Right lobe of liver (tissue), 6 donors: Measurements from ENCODE around the gene HOXA9. TPM values are rescaled to one million over a fixed set of nuclear protein-coding genes. Genes with fewer than 3 reads are reported as not detected.

Experiments
- ATAC-seq, 4 donors: fragments of 200-7000 bp; cut with Tn5 transposase; one replicate each; pipeline ENCODE4 v1.9.1; 2020; ENCODE audit warnings: mild to moderate bottlenecking in 4 of 4, moderate library complexity in 4 of 4
- DNase-seq, 3 donors: peaks; one replicate each; pipeline ENCODE4 v3.0.0-alpha.2; 2020
- H3K27ac ChIP-seq, 3 donors: fragments of 200-600 bp; one replicate each; pipeline ENCODE4 v1.8.0; 2022
- H3K27me3 ChIP-seq, 2 donors: fragments of 200-600 bp; one replicate each; pipeline ENCODE4 v1.8.0; 2022
- H3K36me3 ChIP-seq, 4 donors: fragments of 200-600 bp; sonication (generic) in 1 of 4; one replicate each; pipeline versions ENCODE4 v1.5.1 to v1.8.0; 2017 to 2022; ENCODE audit warnings: control low read depth in 1 of 4
- H3K4me1 ChIP-seq, 4 donors: fragments of 200-600 bp; sonication (generic) in 1 of 4; one replicate each; pipeline versions ENCODE4 v1.5.1 to v1.8.0; 2017 to 2022; ENCODE audit warnings: control low read depth in 1 of 4
- H3K4me3 ChIP-seq, 3 donors: fragments of 200-600 bp; one replicate each; pipeline ENCODE4 v1.8.0; 2022
- H3K9me3 ChIP-seq, 4 donors: fragments of 200-600 bp; sonication (generic) in 1 of 4; one replicate each; pipeline versions ENCODE4 v1.5.1 to v1.8.0; 2017 to 2022; ENCODE audit warnings: control low read depth in 1 of 4
- CTCF ChIP-seq, 4 donors: fragments of 200-600 bp in 3 of 4; fragments of 450-650 bp in 1 of 4; IDR thresholded peaks; one replicate each; pipeline versions ENCODE4 v1.5.1 to v1.8.0; 2016 to 2022; ENCODE audit warnings: antibody characterized with exemption in 4 of 4, mild to moderate bottlenecking in 2 of 4
- POLR2A ChIP-seq: fragments of 450-650 bp; IDR thresholded peaks from one replicate; pipeline ENCODE4 v1.6.1; 2017; ENCODE audit warnings: antibody characterized with exemption, mild to moderate bottlenecking
- WGBS: methylation state at CpG from one replicate; pipeline ENCODE4 v1.1.6; 2018; ENCODE audit warnings: low coverage, low lambda C conversion rate; ENCODE audit not compliant: insufficient coverage; ENCODE audit errors: missing lambda C conversion rate; 5-methylcytosine and 5-hydroxymethylcytosine counted together
- intact Hi-C, 2 donors: fragments of 100-400 bp; cut with DNase I; formaldehyde crosslinking; loops; one replicate each; pipeline versions ENCODE4 v1.11.2 to v1.14.1; 2022
- total RNA-seq, 6 experiments: library from RNA; depleted of rRNA in 2 of 6; stranded (reverse); fragments of >200 nt in 2 of 6; fragmentation: NEBNext Ultra II Directional in 3 of 6; extraction: Animal tissue kit (Norgen Biotek cat#: 25700) in 3 of 6; gene quantifications; one replicate each; pipeline versions ENCODE4 v1.1.0 to v1.2.4, GENCODE V29; 2016 to 2023
- donor health status: DM: no; HTN: yes; CAD: no.
- donor health status: DM: no; HTN: no; CAD: no.
- donor health status: DM: no; HTN: no; CAD: no.
- donor health status: DM: no; HTN: yes; CAD: no.
- donor health status: DM: no; HTN: yes; CAD: no.

Gene HOXA9
- total RNA-seq, 6 experiments from 2014 or later = 0.09 TPM; not detected in 5

GRCh38 chr7:27150568-27151340 lies 14.6 kb downstream of the HOXA9 start:
- H3K4me1 ChIP-seq = peaks cover 0 to 7% (median 4%) of the 10 kb centered on the region in 4 donors
- no peak overlapping the region for H3K27ac ChIP-seq
- intact Hi-C loops = loop anchor here in 1 of 2 donors (10.0 kb wide), 1 partner anchor 776 kb away; no protein-coding TSS in a partner anchor
- no peaks in the 10 kb centered on the region for H3K9me3 ChIP-seq
- ATAC-seq (peak; percentile 80 to 92 (median 89)), DNase-seq (peak in 1 of 3 donors; percentile 74)
- peak overlapping the region in 2 of 3 donors; percentile 7 to 37 for H3K4me3 ChIP-seq
- TF ChIP-seq POLR2A = no peak
- TF ChIP-seq CTCF (IDR thresholded peaks at IDR 0.05) = peak; percentile 64 to 86 (median 81)
- H3K36me3 ChIP-seq = no peaks in the 10 kb centered on the region
- 0% methylated on average over 40 of the region's 58 CpGs for WGBS
- peaks cover 32 to 70% of the 10 kb centered on the region in 2 donors for H3K27me3 ChIP-seq

- no peak for DNase-seq
These were observed 15.3 kb downstream of the HOXA9 start for GRCh38 chr7:27149842-27150567.

GRCh38 chr7:27148756-27149641 lies 16.3 kb downstream of the HOXA9 start:
- intact Hi-C loops = no loop called here
- no peak for TF ChIP-seq POLR2A
- TF ChIP-seq CTCF (IDR thresholded peaks at IDR 0.05) = no peak
- 23% methylated on average over 24 of the region's 30 CpGs for WGBS
- H3K4me3 ChIP-seq = no peak overlapping the region
- ATAC-seq = no peak
- no peaks in the 10 kb centered on the region for H3K9me3 ChIP-seq
- H3K27me3 ChIP-seq = peaks cover 23 to 68% of the 10 kb centered on the region in 2 donors
- H3K27ac ChIP-seq = no peak overlapping the region
- H3K36me3 ChIP-seq = no peaks in the 10 kb centered on the region
- peaks cover 0 to 5% (median 3%) of the 10 kb centered on the region in 4 donors for H3K4me1 ChIP-seq
- DNase-seq = no peak

More at GRCh38 chr7:27149842-27150567, 15.3 kb downstream of the HOXA9 start:
- no peaks in the 10 kb centered on the region for H3K36me3 ChIP-seq
- intact Hi-C loops = loop anchor here in 1 of 2 donors (10.0 kb wide), 1 partner anchor 775 kb away; no protein-coding TSS in a partner anchor
- H3K27me3 ChIP-seq = peaks cover 30 to 68% of the 10 kb centered on the region in 2 donors
- H3K27ac ChIP-seq = no peak overlapping the region
- 33% methylated on average over 8 of the region's 13 CpGs for WGBS
- no peak for TF ChIP-seq POLR2A
- TF ChIP-seq CTCF (IDR thresholded peaks at IDR 0.05) = no peak
- H3K4me1 ChIP-seq = peaks cover 0 to 7% (median 4%) of the 10 kb centered on the region in 4 donors
- no peaks in the 10 kb centered on the region for H3K9me3 ChIP-seq
- ATAC-seq = no peak
- peak overlapping the region in 1 of 3 donors; percentile 37 for H3K4me3 ChIP-seq
